ENCODE measurements around the gene SLC7A7. TPM values are rescaled to one million over a fixed set of nuclear protein-coding genes. Genes with fewer than 3 reads are reported as not detected.
"Not testable (repeated sequence)": the region's sequence is repeated elsewhere in the genome, so short reads cannot be mapped to it uniquely, and the experiment has no call there.

The SLC7A7 gene
- polyA plus RNA-seq, 5 donors: 8.8 to 11.2 (median 9.5) TPM

DNA sequence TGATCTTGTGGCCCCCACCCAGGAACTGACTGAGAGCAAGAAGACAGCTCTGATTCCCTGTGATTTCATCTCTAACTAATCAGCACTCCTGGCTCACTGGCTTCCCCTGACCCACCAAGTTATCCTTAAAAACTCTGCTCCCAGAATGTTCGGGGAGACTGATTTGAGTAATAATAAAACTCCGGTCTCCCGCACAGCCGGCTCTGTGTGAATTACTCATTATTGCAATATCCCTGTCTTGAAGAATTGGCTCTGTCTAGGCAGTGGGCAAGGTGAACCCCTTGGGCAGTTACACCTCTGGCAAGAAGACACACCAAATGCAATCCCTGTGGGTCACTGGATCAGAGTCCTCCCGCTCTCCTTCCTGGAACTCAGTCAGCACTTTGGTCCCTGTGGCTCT is 21.3 kb downstream of the SLC7A7 start:
- no peak for DNase-seq

- DNase-seq: not testable (repeated sequence)
Measured at GRCh38 chr14:22793550-22793949, 21.7 kb downstream of the SLC7A7 start.

GRCh38 chr14:22792158-22792557 is 23.1 kb downstream of the SLC7A7 start:
- no peak for DNase-seq

GRCh38 chr14:22791301-22791700 is 23.9 kb downstream of the SLC7A7 start:
- DNase-seq: no peak

DNA sequence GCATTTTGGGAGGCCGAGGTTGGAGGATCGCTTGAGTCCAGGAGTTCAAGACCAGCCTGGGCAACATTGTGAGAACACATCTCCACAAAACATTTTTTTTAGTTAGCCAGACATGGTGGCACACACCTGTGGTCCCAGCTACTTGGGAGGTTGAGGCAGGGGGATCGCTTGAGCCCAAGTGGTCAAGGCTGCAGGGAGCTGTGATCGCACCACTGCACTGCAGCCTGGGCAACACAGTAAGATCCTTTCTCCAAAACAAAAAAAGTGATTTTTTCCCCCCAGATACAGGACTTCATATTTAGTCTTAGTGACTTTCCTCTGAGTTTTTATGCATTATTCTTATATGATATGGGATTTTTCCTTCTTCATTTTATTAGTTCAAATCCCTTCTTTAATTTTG is 28.6 kb downstream of the SLC7A7 start:
- no peak for DNase-seq

DNA sequence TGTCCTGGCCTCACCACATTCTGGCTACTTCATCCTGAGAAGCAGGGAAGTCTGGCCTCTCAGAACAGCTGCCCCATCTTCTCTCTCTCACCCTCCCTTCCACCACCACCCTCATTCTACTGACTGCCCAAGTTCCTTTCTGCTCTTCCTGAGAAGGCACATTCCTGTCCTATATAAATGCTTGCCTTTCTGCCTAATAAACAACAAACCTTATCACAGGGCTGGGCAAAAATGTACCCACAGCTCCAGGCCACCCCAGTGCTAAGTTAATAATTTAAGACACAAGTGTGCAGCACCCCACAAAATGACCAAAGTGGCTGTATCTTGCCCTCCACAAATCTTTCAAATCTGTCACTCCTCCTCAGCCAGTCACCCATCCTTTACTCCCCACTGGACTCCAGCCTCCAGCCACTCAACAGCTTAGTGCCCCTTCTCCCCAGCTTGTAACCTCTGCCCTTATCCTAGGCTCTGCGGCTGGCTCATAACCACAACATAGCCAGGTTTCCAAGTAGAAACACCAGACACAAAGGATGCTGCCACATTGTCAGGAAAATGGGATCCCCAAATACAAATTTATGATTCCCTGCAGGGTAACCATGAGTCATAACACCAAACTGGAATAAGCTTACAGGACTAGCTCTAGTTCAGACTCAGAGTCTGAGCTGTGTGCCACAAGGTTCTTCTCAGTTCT is 33.8 kb downstream of the SLC7A7 start:
- no peak for DNase-seq

DNA sequence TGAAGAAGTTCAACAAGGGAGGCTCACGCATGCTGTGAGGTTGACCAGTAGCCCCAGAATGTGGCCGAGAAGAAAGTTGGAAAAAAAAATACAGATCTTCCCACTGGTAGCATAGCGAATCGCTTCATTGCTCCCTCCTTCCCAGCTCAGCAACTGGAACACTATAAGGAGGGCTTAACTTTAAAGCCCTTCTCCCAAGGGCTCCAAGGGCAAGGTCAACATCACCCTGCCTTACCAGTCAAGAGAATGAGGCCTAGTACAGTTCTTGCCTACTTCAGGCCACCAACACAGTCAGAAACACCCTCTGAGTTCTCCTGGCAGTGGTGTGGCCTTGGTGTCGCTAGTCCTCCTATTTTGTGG is 34.3 kb downstream of the SLC7A7 start:
- no peak for DNase-seq

- DNase-seq: no peak
Measured at GRCh38 chr14:22780105-22780679, 35.0 kb downstream of the SLC7A7 start.

- no peak for DNase-seq
Measured at GRCh38 chr14:22778084-22778483, 37.2 kb downstream of the SLC7A7 start.

- not testable (repeated sequence) for DNase-seq
Measured at GRCh38 chr14:22776849-22777248, 38.4 kb downstream of the SLC7A7 start.

DNA sequence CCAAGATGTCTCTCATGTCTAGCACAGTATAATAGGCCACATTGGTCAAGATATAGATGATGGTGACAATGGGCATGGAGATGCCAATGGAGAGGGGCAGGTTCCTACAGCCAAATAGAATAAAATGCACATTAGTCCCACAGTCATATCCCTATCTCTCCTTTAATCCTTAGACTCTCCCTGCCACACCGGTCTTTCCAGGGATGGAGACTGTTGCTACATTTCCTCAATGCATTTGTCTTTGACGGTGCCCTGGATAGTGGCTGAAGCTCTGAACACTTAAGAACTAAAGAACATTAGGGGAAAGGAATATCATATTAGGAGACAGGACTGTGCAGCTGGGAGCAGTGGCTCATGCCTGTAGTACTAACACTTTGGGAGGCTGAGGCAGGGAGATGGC is 39.0 kb downstream of the SLC7A7 start:
- DNase-seq: no peak

DNA sequence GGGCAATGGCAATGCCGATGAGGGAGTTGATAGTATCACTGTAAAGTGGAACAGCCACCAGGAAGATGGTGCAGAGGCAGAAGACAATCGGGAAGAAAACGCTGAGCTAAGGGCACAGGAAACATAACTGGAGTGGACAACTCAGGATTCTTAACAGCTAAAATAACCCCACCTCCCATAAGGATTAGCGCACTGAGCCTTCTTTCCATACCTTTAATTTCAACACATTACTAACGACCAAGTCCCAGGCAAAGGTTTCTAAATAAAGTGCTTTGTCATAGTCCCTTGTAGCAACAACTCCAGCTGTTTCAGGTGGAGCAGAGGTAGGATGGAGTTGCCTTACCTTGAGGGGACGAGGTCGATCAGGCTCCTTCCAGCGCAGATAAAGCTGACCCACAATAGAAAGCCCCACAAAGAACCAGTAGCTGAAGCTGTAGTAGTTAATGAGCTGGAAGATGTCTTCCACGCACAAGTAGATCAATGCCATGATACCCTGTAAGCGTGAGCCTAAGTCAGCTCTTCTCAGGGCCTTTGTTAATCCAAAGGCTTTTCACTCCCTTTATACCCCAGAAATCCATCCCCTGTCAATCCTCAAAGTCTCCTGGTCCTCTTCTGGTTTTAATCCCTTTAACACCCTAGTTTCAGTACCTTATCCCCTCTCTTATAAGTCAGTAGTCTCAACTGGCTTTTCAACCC is 41.1 kb downstream of the SLC7A7 start:
- DNase-seq: no peak

DNA sequence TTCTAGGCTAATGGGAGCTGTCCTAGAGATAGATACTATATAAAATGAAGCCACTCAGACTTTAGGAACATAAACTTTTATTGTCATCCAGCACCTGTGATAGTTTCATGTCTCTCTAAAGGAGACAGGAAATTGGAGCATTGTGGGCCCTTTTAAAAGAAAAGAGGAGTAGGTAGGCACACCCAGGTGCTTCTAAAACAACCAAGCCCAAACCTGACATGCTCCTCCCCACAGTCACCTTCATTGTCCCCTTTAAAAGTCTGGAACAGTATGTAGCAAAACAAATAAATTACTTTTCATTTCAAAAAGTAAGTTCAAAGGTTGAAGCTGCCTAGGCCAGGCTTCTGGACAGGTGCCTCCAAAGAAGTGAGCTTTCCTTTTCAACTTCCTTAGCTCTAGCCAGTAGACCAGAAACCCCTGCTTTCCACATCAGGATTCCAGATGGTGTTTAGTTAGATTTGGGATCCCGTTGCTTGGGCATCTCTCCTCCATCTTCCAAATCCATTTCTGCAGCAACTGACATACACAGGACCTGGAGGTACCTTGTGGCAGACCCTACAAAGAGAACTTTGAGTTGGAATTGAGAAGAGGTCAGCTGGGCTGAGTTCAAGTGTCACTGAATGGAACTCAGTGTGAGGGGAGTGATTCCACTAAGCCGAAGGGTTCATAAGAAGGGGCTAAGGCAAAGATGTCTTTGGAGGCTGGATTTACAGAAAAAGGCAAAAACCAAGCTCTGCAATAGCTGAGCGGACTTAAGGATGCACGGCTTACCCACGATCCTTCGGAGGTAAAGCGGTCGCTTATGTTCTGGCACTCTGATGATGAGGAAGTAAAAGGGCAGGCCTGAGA is 41.8 kb downstream of the SLC7A7 start:
- DNase-seq: no peak

- no peak for DNase-seq
Measured at GRCh38 chr14:22772725-22773124, 42.5 kb downstream of the SLC7A7 start.

- no peak for DNase-seq
Measured at GRCh38 chr14:22770481-22771187, 44.6 kb downstream of the SLC7A7 start.

GRCh38 chr14:22769369-22769768 is 45.9 kb downstream of the SLC7A7 start:
- DNase-seq: no peak

DNA sequence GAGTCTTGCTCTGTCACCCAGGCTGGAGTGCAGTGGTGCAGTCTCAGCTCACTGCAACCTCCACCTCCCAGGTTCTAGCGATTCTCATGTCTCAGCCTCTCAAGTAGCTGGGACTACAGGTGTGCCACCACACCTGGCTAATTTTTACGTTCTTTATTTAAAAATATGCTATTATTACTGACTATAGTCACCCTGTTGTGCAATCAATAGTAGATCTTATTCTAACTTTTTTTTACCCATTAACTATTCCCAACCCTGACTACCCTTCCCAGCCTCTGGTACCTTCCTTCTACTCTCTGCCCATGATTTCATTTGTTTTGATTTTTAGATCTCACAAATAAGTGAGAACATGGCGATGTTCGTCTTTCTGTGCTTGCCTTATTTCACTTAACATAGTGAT is 46.3 kb downstream of the SLC7A7 start:
- DNase-seq: no peak

DNA sequence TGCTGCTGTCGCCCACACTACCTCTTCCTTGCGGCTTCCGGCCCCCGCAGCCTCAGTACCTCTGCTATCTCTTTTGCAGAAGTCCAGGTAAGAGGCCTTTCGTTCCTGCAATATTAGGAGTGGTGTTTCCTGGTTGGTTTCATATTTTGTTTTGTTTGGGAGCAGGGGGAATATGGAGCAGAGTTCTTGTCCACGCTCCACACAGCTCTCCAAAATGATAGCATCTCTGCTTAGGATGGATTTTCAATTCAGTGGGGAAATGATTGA is 48.0 kb downstream of the SLC7A7 start:
- DNase-seq: no peak

- peak; percentile 96 to 97 for DNase-seq
Measured at GRCh38 chr14:22766457-22767322, 48.5 kb downstream of the SLC7A7 start, which contains the start of gene OXA1L. TSS of gene OXA1L (plus strand) at chr14:22766688. CDS start at chr14:22766702, 14 bp downstream.

DNA sequence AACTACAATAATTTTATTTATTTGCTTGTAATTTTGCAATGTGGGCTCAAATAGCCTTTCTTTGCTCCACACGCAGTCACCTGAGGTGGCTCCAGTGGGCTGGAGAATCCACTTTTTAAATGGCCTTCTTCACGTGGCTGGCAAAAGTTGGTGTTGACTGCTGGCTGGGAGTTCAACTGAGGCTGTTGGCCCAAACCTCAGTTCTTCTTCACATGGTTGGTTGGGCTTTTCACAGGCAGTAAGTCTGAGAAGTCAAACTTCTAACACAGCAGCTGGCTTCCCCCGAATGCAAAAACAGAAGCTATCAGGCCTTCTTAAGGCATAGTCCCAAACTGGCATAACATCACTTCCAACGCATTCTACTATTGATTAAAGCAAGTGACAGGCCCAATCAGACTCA is 50.9 kb downstream of the SLC7A7 start:
- no peak for DNase-seq

DNA sequence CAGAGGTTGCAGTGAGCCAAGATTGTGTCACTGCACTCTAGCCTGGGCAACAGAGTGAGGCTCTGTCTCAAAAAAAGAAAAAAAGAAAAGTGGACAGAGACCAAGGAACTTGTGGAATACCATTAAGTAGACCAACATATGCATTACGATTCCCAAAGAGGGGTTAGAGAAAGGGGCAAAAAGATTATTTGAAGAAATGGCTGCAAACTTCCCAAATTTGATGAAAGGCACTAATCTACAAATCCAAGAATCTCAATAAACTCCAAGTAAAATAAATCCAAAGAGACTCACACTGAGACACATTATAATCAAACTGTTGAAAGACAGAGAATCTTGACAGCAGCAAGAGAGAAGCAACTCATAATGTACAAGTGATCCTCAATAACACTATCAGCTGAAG is 53.5 kb downstream of the SLC7A7 start:
- no peak for DNase-seq

All from right lung (tissue), 5 donors.